ENCODE measurements around the gene ZNF524. TPM values are rescaled to one million over a fixed set of nuclear protein-coding genes. Genes with fewer than 3 reads are reported as not detected.

ZNF524 gene
- total RNA-seq, 1 experiment from 2014 or later = 5.5 TPM

DNA sequence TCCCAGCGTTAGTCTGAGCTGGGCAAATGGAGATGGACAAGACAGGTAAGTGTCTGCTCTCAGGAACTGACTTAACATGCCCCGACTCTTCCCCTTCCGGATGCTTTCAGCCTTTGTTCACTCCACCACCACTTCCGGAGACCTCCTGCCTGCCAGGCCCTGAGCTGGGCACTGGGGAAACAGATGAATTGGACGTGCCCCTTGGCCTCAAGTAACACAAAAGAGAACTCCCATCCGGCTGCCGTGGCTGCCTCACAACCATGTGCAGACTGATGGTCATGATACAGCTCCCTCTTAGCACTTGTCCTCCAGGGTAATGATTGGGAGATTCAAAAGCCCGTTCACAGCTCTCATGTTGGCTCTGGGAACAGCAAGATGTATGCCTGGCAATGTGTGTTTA is 17.3 kb downstream of the ZNF524 start:
- Mint-ChIP-seq H3K4me1 (0 out of 2 replicates have a peak, but pooled peaks cover 3% of the 10 kb centered on the region), H3K27me3 (ENCODE audit: low read depth) (0 out of 2 replicates have a peak, but pooled peaks cover 3% of the 10 kb centered on the region), H3K4me3 (no peak overlapping the region), H3K36me3 (peaks cover 19% of the 10 kb centered on the region), H3K27ac (peak overlapping the region; percentile 68; the same call in 1 of the 2 replicates), H3K9me3 (0 out of 2 replicates have a peak, but pooled peaks cover 3% of the 10 kb centered on the region)
- ATAC-seq (no peak), DNase-seq (ENCODE audit: low spot score) (no peak)
- ChIA-PET POLR2A (no interaction called here), CTCF (interaction anchor here (0.7 to 4.0 kb wide), 3 partner anchors 11 to 514 kb away, joined by 3 to 14 read pairs (median 9); partner anchors contain the start of gene ZNF865)
- TF ChIP-seq, protein P1, sequence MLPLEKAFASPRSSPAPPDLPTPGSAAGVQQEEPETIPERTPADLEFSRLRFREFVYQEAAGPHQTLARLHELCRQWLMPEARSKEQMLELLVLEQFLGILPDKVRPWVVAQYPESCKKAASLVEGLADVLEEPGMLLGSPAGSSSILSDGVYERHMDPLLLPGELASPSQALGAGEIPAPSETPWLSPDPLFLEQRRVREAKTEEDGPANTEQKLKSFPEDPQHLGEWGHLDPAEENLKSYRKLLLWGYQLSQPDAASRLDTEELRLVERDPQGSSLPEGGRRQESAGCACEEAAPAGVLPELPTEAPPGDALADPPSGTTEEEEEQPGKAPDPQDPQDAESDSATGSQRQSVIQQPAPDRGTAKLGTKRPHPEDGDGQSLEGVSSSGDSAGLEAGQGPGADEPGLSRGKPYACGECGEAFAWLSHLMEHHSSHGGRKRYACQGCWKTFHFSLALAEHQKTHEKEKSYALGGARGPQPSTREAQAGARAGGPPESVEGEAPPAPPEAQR (CRISPR knock-in tag; IDR thresholded peaks at IDR 0.05) = no peak
- TF ChIP-seq, protein P2, sequence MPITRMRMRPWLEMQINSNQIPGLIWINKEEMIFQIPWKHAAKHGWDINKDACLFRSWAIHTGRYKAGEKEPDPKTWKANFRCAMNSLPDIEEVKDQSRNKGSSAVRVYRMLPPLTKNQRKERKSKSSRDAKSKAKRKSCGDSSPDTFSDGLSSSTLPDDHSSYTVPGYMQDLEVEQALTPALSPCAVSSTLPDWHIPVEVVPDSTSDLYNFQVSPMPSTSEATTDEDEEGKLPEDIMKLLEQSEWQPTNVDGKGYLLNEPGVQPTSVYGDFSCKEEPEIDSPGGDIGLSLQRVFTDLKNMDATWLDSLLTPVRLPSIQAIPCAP (CRISPR knock-in tag; IDR thresholded peaks at IDR 0.05) = no peak
- TF ChIP-seq, protein P3, sequence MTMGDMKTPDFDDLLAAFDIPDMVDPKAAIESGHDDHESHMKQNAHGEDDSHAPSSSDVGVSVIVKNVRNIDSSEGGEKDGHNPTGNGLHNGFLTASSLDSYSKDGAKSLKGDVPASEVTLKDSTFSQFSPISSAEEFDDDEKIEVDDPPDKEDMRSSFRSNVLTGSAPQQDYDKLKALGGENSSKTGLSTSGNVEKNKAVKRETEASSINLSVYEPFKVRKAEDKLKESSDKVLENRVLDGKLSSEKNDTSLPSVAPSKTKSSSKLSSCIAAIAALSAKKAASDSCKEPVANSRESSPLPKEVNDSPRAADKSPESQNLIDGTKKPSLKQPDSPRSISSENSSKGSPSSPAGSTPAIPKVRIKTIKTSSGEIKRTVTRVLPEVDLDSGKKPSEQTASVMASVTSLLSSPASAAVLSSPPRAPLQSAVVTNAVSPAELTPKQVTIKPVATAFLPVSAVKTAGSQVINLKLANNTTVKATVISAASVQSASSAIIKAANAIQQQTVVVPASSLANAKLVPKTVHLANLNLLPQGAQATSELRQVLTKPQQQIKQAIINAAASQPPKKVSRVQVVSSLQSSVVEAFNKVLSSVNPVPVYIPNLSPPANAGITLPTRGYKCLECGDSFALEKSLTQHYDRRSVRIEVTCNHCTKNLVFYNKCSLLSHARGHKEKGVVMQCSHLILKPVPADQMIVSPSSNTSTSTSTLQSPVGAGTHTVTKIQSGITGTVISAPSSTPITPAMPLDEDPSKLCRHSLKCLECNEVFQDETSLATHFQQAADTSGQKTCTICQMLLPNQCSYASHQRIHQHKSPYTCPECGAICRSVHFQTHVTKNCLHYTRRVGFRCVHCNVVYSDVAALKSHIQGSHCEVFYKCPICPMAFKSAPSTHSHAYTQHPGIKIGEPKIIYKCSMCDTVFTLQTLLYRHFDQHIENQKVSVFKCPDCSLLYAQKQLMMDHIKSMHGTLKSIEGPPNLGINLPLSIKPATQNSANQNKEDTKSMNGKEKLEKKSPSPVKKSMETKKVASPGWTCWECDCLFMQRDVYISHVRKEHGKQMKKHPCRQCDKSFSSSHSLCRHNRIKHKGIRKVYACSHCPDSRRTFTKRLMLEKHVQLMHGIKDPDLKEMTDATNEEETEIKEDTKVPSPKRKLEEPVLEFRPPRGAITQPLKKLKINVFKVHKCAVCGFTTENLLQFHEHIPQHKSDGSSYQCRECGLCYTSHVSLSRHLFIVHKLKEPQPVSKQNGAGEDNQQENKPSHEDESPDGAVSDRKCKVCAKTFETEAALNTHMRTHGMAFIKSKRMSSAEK (CRISPR knock-in tag; IDR thresholded peaks at IDR 0.05; ENCODE audit: borderline replicate concordance) = no peak
- TF ChIP-seq, protein P4, sequence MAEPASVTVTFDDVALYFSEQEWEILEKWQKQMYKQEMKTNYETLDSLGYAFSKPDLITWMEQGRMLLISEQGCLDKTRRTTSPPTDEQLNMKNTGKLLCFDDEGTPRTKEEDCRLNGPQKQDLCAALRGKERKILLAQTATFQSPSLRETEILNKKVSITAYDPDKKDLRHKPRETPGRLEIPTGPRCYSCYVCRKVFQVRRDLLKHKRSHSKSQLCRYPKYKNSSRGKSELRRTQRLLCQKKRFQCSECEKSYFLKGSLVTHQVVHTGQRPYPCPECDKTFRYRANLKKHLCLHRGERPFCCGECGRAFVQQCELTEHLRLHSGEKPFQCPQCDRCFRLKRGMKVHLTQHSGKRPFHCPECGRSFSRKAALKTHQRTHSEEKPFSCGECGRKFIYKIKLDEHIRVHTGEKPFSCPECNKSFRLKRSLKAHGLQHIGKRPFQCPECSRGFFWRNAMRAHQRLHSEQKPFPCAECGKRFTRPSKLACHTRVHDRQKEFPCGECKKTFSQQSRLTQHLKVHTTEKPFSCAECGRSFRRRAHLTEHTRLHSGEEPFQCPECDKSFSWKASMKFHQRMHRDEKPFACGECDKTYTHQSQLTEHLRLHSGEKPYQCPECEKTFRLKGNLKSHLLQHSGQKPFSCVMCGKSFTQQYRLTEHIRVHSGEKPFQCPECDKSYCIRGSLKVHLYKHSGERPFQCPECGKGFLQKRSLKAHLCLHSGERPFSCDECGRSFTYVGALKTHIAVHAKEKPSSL (CRISPR knock-in tag; conservative IDR thresholded peaks at IDR 0.05) = no peak
- no peak for TF ChIP-seq EMX1 (CRISPR knock-in tag; IDR thresholded peaks at IDR 0.05)
- TF ChIP-seq TEAD1 (CRISPR knock-in tag; IDR thresholded peaks at IDR 0.05) = no peak
- TF ChIP-seq JUN (CRISPR knock-in tag; IDR thresholded peaks at IDR 0.05) = no peak
- no peak for TF ChIP-seq NFE2L1 (CRISPR knock-in tag; IDR thresholded peaks at IDR 0.05)
- no peak for TF ChIP-seq PRRX2 (CRISPR knock-in tag; IDR thresholded peaks at IDR 0.05)
- TF ChIP-seq, protein P5, sequence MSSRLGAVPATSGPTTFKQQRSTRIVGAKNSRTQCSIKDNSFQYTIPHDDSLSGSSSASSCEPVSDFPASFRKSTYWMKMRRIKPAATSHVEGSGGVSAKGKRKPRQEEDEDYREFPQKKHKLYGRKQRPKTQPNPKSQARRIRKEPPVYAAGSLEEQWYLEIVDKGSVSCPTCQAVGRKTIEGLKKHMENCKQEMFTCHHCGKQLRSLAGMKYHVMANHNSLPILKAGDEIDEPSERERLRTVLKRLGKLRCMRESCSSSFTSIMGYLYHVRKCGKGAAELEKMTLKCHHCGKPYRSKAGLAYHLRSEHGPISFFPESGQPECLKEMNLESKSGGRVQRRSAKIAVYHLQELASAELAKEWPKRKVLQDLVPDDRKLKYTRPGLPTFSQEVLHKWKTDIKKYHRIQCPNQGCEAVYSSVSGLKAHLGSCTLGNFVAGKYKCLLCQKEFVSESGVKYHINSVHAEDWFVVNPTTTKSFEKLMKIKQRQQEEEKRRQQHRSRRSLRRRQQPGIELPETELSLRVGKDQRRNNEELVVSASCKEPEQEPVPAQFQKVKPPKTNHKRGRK (CRISPR knock-in tag; IDR thresholded peaks at IDR 0.05; ENCODE audit: borderline replicate concordance) = no peak
- no peak for TF ChIP-seq SMAD3 (CRISPR knock-in tag; IDR thresholded peaks at IDR 0.05; ENCODE audit: borderline replicate concordance)
- TF ChIP-seq, protein P6, sequence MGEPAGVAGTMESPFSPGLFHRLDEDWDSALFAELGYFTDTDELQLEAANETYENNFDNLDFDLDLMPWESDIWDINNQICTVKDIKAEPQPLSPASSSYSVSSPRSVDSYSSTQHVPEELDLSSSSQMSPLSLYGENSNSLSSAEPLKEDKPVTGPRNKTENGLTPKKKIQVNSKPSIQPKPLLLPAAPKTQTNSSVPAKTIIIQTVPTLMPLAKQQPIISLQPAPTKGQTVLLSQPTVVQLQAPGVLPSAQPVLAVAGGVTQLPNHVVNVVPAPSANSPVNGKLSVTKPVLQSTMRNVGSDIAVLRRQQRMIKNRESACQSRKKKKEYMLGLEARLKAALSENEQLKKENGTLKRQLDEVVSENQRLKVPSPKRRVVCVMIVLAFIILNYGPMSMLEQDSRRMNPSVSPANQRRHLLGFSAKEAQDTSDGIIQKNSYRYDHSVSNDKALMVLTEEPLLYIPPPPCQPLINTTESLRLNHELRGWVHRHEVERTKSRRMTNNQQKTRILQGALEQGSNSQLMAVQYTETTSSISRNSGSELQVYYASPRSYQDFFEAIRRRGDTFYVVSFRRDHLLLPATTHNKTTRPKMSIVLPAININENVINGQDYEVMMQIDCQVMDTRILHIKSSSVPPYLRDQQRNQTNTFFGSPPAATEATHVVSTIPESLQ (CRISPR knock-in tag; IDR thresholded peaks at IDR 0.05) = no peak
- no peak for TF ChIP-seq ZNF317 (CRISPR knock-in tag; IDR thresholded peaks at IDR 0.05; ENCODE audit: borderline replicate concordance, low read depth)
- TF ChIP-seq, protein P7, sequence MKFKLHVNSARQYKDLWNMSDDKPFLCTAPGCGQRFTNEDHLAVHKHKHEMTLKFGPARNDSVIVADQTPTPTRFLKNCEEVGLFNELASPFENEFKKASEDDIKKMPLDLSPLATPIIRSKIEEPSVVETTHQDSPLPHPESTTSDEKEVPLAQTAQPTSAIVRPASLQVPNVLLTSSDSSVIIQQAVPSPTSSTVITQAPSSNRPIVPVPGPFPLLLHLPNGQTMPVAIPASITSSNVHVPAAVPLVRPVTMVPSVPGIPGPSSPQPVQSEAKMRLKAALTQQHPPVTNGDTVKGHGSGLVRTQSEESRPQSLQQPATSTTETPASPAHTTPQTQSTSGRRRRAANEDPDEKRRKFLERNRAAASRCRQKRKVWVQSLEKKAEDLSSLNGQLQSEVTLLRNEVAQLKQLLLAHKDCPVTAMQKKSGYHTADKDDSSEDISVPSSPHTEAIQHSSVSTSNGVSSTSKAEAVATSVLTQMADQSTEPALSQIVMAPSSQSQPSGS (CRISPR knock-in tag; IDR thresholded peaks at IDR 0.05; ENCODE audit: borderline replicate concordance, low read depth) = no peak
- no peak for TF ChIP-seq ZNF219 (CRISPR knock-in tag; IDR thresholded peaks at IDR 0.05; ENCODE audit: borderline replicate concordance)
- TF ChIP-seq, protein P8, sequence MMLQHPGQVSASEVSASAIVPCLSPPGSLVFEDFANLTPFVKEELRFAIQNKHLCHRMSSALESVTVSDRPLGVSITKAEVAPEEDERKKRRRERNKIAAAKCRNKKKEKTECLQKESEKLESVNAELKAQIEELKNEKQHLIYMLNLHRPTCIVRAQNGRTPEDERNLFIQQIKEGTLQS (CRISPR knock-in tag; conservative IDR thresholded peaks at IDR 0.05) = no peak
- no peak for TF ChIP-seq ZNF121 (CRISPR knock-in tag; IDR thresholded peaks at IDR 0.05)

Data from WTC11 (cell line).